ENCODE results near the gene SELENOF.
"Not testable (repeated sequence)": the region's sequence is repeated elsewhere in the genome, so short reads cannot be mapped to it uniquely, and the experiment has no call there.

The SELENOF gene

GRCh38 chr1:86915737-86916235 is 1.9 kb upstream of the SELENOF start:
- DNase-seq, result no peak

GRCh38 chr1:86914998-86915736 is 1.2 kb upstream of the SELENOF start:
- DNase-seq, result peak; percentile 54

- DNase-seq, result no peak
Observed at GRCh38 chr1:86914601-86914997, 673 bp upstream of the SELENOF start, which contains the start of gene HS2ST1. Gene HS2ST1 (plus strand): TSS chr1:86914635.

GRCh38 chr1:86913399-86913895 is 479 bp downstream of the SELENOF start:
- DNase-seq, result peak; percentile 40

GRCh38 chr1:86912281-86912900 is 1.5 kb downstream of the SELENOF start:
- DNase-seq, result peak; percentile 6

- no peak for DNase-seq
Observed at GRCh38 chr1:86906419-86906818, 7.5 kb downstream of the SELENOF start.

GRCh38 chr1:86905875-86906274 is 8.1 kb downstream of the SELENOF start:
- no peak for DNase-seq

- DNase-seq, result not testable (repeated sequence)
Observed at GRCh38 chr1:86899401-86899800, 14.5 kb downstream of the SELENOF start.

GRCh38 chr1:86888327-86888726 is 25.6 kb downstream of the SELENOF start:
- no peak for DNase-seq

- no peak for DNase-seq
Observed at GRCh38 chr1:86887479-86888162, 26.3 kb downstream of the SELENOF start.

GRCh38 chr1:86875722-86876121 is 38.2 kb downstream of the SELENOF start:
- DNase-seq, result no peak

- peak; percentile 21 for DNase-seq
Observed at GRCh38 chr1:86872086-86872485, 41.8 kb downstream of the SELENOF start.

GRCh38 chr1:86871001-86871400 is 42.9 kb downstream of the SELENOF start:
- DNase-seq, result no peak

GRCh38 chr1:86868477-86868876 is 45.4 kb downstream of the SELENOF start:
- peak; percentile 1 for DNase-seq

GRCh38 chr1:86867278-86867677 is 46.6 kb downstream of the SELENOF start:
- not testable (repeated sequence) for DNase-seq

- DNase-seq, result peak; percentile 39
Observed at GRCh38 chr1:86866665-86867064, 47.3 kb downstream of the SELENOF start.

GRCh38 chr1:86865973-86866637 is 47.8 kb downstream of the SELENOF start:
- no peak for DNase-seq

GRCh38 chr1:86862920-86863319 is 51.0 kb downstream of the SELENOF start:
- no peak for DNase-seq

GRCh38 chr1:86861424-86861823 is 52.5 kb downstream of the SELENOF start:
- DNase-seq, result no peak

GRCh38 chr1:86860424-86860823 is 53.5 kb downstream of the SELENOF start:
- no peak for DNase-seq

- DNase-seq, result no peak
Observed at GRCh38 chr1:86860020-86860419, 53.9 kb downstream of the SELENOF start.

- no peak for DNase-seq
Observed at GRCh38 chr1:86858524-86859261, 55.2 kb downstream of the SELENOF start.

All from fibroblast of skin of back (primary cell).